ENCODE measurements around the gene F13A1. TPM values are rescaled to one million over a fixed set of nuclear protein-coding genes. Genes with fewer than 3 reads are reported as not detected.

The F13A1 gene
- total RNA-seq, 3 donors from 2014 or later (not counting 1 experiment from before 2014, with no cell fraction given): 6.6 to 32.5 (median 16.1) TPM

- Histone ChIP-seq H3K36me3 (ENCODE audit: control insufficient read depth, insufficient read depth, low read length) (no peaks in the 10 kb centered on the region), H3K27ac (ENCODE audit: low read length) (no peak overlapping the region), H3K4me1 (ENCODE audit: control insufficient read depth, insufficient read depth, low read length) (no peaks in the 10 kb centered on the region), H3K27me3 (ENCODE audit: control insufficient read depth, insufficient read depth, low read length) (no peaks in the 10 kb centered on the region), H3K9me3 (ENCODE audit: control insufficient read depth, insufficient read depth, low read length) (no peaks in the 10 kb centered on the region), H3K4me3 (ENCODE audit: low read length) (no peak overlapping the region)
- H3K4me3 Mint-ChIP-seq: no peak overlapping the region
- intact Hi-C loops (cut with micrococcal nuclease): no loop called here
- no peak overlapping the region for H3K27ac Mint-ChIP-seq
- H3K36me3 Mint-ChIP-seq: no peaks in the 10 kb centered on the region
- no peak for ATAC-seq
- no peaks in the 10 kb centered on the region for H3K4me1 Mint-ChIP-seq
- WGBS (ENCODE audit: insufficient coverage): 77% methylated on average over 6 of the region's 6 CpGs
- no peak for TF ChIP-seq CTCF (IDR thresholded peaks at IDR 0.05)
- no peak for DNase-seq
- H3K9me3 Mint-ChIP-seq: no peaks in the 10 kb centered on the region
- H3K27me3 Mint-ChIP-seq (ENCODE audit: low read depth in 2 of 2): peaks cover 5 to 10% of the 10 kb centered on the region in 2 donors
These were observed 36.1 kb downstream of the F13A1 start for GRCh38 chr6:6284221-6284966.

GRCh38 chr6:6283746-6284145 lies 36.7 kb downstream of the F13A1 start:
- H3K4me1 ChIP-seq (ENCODE audit: control insufficient read depth, insufficient read depth, low read length): no peaks in the 10 kb centered on the region
- no peak overlapping the region for H3K4me3 Mint-ChIP-seq

GRCh38 chr6:6282716-6283115 lies 37.7 kb downstream of the F13A1 start:
- 60% methylated on average over 1 of the region's 1 CpG for WGBS (ENCODE audit: insufficient coverage)
- Histone ChIP-seq H3K4me3 (ENCODE audit: low read length) (no peak overlapping the region), H3K27me3 (ENCODE audit: control insufficient read depth, insufficient read depth, low read length) (no peaks in the 10 kb centered on the region), H3K4me1 (ENCODE audit: control insufficient read depth, insufficient read depth, low read length) (no peaks in the 10 kb centered on the region), H3K36me3 (ENCODE audit: control insufficient read depth, insufficient read depth, low read length) (no peaks in the 10 kb centered on the region), H3K9me3 (ENCODE audit: control insufficient read depth, insufficient read depth, low read length) (no peaks in the 10 kb centered on the region), H3K27ac (ENCODE audit: low read length) (no peak overlapping the region)
- no peaks in the 10 kb centered on the region for H3K36me3 Mint-ChIP-seq
- no peaks in the 10 kb centered on the region for H3K4me1 Mint-ChIP-seq
- no peak for ATAC-seq
- TF ChIP-seq CTCF (IDR thresholded peaks at IDR 0.05): no peak
- H3K4me3 Mint-ChIP-seq: no peak overlapping the region
- peaks cover 15 to 27% of the 10 kb centered on the region in 2 donors for H3K27me3 Mint-ChIP-seq (ENCODE audit: low read depth in 2 of 2)
- intact Hi-C loops (cut with micrococcal nuclease): no loop called here
- no peaks in the 10 kb centered on the region for H3K9me3 Mint-ChIP-seq
- H3K27ac Mint-ChIP-seq: no peak overlapping the region
- no peak for DNase-seq

More at GRCh38 chr6:6283746-6284145, 36.7 kb downstream of the F13A1 start:
- H3K9me3 Mint-ChIP-seq: no peaks in the 10 kb centered on the region
- 50% methylated on average over 1 of the region's 2 CpGs for WGBS (ENCODE audit: insufficient coverage)
- intact Hi-C loops (cut with micrococcal nuclease): no loop called here
- peaks cover 9 to 17% of the 10 kb centered on the region in 2 donors for H3K27me3 Mint-ChIP-seq (ENCODE audit: low read depth in 2 of 2)
- no peak for ATAC-seq
- Histone ChIP-seq H3K27ac (ENCODE audit: low read length) (no peak overlapping the region), H3K9me3 (ENCODE audit: control insufficient read depth, insufficient read depth, low read length) (no peaks in the 10 kb centered on the region), H3K4me3 (ENCODE audit: low read length) (no peak overlapping the region), H3K27me3 (ENCODE audit: control insufficient read depth, insufficient read depth, low read length) (no peaks in the 10 kb centered on the region), H3K36me3 (ENCODE audit: control insufficient read depth, insufficient read depth, low read length) (no peaks in the 10 kb centered on the region)
- no peaks in the 10 kb centered on the region for H3K4me1 Mint-ChIP-seq
- TF ChIP-seq CTCF (IDR thresholded peaks at IDR 0.05): no peak
- DNase-seq: no peak
- H3K27ac Mint-ChIP-seq: no peak overlapping the region
- H3K36me3 Mint-ChIP-seq: no peaks in the 10 kb centered on the region

GRCh38 chr6:6277413-6277812 lies 43.0 kb downstream of the F13A1 start:
- Histone ChIP-seq H3K27ac (ENCODE audit: low read length) (no peak overlapping the region), H3K36me3 (ENCODE audit: control insufficient read depth, insufficient read depth, low read length) (no peaks in the 10 kb centered on the region), H3K27me3 (ENCODE audit: control insufficient read depth, insufficient read depth, low read length) (no peaks in the 10 kb centered on the region), H3K4me3 (ENCODE audit: low read length) (no peak overlapping the region), H3K4me1 (ENCODE audit: control insufficient read depth, insufficient read depth, low read length) (no peaks in the 10 kb centered on the region), H3K9me3 (ENCODE audit: control insufficient read depth, insufficient read depth, low read length) (no peaks in the 10 kb centered on the region)
- Mint-ChIP-seq H3K4me3 (no peak overlapping the region), H3K27ac (no peak overlapping the region), H3K9me3 (no peaks in the 10 kb centered on the region), H3K4me1 (no peaks in the 10 kb centered on the region), H3K27me3 (ENCODE audit: low read depth in 2 of 2) (peaks cover 21 to 56% of the 10 kb centered on the region in 2 donors), H3K36me3 (no peaks in the 10 kb centered on the region)
- no peak for ATAC-seq
- no peak for DNase-seq
- TF ChIP-seq CTCF (IDR thresholded peaks at IDR 0.05): no peak
- WGBS (ENCODE audit: insufficient coverage): 92% methylated on average over 4 of the region's 4 CpGs
- intact Hi-C loops (cut with micrococcal nuclease): no loop called here
